Ramos (cell line): ENCODE results near the gene PKDREJ.
"Not testable (repeated sequence)": the region's sequence is repeated elsewhere in the genome, so short reads cannot be mapped to it uniquely, and the experiment has no call there.

Source experiments
- in situ Hi-C: fragments of 300-500 bp; cut with MboI; formaldehyde crosslinking; loops from one replicate; pipeline ENCODE4 v1.14.3; 2022; ENCODE audit warnings: low sequenced_read_pairs; ENCODE audit not compliant: unreplicated experiment

Gene PKDREJ

DNA sequence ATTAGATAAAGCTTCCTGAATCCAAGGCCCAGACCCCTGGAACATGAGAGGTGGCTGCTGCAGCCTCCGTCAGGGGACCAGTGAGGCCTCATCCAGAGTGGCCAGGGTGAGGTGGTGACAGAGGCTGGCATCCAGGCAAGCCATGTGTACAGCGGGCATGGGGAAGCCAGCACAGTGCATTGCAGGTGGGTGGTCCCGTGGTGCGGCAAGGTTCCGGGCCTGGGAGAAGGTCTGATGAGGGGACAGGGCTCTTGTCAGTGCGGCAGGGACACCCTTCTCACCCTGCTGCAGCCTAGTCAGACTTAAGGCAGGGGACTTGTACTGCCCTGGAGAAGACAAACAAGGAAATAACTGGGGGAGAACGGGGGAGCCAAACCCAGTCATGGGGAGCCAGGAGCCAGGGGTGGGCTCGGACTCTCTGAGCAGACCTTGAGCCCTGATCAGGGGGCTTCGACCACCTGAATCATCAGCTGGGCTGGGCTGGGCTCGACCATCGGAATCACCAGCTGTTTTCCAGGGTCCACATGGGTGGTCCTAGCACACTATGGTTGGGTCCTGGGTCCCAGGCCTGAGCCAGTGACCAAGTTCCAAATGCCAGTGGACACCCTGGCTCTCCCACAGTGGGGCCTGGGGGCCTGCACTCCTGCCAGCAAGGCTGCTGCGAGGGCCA, 9.8 kb upstream of the PKDREJ start:
- in situ Hi-C loops: no loop called here

DNA sequence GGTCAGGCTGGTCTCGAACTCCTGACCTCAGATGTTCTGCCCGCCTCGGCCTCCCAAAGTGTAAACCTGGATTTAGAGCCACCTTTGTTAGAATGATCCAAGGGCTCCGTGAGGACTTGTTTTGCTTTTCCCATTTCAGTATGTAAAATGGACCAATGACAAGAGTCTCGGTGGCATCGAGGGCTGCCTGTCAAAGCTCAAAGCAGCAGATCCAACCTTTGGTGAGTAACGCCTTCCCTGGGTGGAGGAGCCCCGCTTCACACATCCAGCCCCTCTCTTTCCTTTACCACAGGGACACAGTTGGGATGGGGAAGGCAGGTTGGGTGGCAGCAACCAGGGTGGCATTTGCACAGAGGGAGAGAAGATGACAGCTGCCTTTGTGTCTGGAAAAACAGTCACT, 9.1 kb upstream of the PKDREJ start:
- in situ Hi-C loops: no loop called here

DNA sequence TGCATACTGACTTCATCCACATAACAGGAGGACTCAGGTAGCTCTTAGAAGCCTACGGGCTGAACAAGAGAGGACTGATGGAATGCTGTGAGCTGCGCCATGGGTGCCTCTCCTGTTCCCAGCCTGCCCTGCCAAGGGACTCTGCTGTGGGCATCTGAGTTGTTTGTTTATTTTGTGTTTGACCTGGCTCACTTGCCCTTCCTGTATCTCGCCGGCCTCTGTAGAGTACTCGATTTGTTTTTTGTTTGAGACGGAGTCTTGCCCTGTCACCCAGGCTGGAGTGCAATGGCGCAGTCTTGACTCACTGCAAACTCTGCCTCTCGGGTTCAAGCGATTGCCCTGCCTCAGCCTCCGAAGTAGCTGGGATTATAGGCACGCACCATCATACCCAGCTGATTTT, 6.4 kb upstream of the PKDREJ start:
- in situ Hi-C loops: no loop called here

DNA sequence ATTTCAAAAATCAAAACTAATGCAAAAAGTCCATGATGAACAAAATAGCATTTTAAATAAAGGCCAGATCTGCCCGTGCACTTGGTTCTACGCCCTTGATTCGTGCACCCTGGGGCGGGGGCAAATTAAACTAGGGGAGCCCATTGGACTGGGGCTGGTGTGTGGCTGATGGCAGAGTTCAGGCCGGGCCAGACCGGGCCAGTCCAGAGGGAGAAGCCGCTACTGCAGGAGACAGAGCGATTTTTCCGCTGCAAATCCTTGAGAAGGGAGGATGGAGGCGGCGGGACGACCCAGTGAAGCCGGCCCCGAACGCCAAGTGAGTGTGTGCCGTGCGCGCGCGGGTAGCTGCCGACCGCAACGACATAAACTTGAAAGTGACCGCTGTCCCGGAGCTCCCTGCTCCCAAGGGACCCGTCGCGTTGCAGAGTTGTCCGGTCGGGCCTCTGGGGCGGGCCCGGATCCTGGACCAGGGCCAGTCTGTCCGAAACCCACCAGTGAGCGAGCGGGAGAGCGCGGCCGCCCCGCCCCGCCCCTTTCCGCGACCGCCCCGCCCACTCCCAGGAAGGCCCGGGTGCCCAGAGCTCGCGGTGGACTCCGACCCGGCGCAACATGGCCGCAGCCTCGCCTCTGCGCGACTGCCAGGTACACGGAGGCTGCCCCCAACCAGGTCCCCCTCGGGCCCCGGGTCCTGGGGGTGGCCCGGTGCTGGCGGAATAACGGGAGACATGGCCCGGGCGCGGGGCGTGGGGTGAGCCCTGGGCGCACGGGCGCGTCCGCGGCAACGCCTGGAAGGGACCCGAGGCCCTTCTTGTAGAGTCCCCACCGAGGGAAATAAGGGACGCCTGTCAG, 4.5 kb upstream of the PKDREJ start, which contains the start of gene TTC38:
TTC38 (plus strand) TSS at position 578 of the 849 bp plus-strand sequence; CDS start at position 610, 32 bp downstream.
- in situ Hi-C loops: no loop called here

DNA sequence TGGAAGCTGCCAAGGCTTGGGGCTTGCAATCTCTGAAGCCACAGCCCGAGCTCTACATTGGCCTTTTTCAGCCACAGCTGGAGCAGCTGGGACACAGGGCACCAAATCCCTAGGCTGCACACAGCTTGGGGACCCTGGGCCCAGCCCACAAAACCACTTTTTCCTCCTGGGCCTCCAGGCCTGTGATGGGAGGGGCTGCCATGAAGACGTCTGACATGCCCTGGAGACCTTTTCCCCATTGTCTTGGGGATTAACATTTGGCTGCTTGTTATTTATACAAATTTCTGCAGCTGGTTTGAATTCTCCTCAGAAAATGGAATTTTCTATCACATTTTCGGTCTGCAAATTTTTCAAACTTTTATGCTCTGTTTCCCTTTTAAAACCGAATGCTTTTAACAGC, 2.5 kb upstream of the PKDREJ start:
- in situ Hi-C loops: not testable (repeated sequence)

DNA sequence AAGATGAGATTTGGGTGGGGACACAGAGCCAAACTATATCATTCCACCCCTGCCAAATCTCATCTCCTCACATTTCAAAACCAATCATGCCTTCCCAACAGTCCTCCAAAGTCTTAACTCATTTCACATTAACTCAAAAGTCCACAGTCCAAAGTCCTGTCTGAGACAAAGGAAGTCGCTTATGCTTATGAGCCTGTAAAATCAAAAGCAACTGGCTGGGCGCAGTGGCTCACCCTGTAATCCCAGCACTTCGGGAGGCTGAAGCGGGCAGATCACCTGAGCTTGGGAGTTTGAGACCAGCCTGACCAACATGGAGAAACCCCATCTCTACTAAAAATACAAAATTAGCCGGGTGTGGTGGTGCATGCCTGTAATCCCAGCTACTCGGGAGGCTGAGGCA, 1.4 kb upstream of the PKDREJ start:
- in situ Hi-C loops: not testable (repeated sequence)

DNA sequence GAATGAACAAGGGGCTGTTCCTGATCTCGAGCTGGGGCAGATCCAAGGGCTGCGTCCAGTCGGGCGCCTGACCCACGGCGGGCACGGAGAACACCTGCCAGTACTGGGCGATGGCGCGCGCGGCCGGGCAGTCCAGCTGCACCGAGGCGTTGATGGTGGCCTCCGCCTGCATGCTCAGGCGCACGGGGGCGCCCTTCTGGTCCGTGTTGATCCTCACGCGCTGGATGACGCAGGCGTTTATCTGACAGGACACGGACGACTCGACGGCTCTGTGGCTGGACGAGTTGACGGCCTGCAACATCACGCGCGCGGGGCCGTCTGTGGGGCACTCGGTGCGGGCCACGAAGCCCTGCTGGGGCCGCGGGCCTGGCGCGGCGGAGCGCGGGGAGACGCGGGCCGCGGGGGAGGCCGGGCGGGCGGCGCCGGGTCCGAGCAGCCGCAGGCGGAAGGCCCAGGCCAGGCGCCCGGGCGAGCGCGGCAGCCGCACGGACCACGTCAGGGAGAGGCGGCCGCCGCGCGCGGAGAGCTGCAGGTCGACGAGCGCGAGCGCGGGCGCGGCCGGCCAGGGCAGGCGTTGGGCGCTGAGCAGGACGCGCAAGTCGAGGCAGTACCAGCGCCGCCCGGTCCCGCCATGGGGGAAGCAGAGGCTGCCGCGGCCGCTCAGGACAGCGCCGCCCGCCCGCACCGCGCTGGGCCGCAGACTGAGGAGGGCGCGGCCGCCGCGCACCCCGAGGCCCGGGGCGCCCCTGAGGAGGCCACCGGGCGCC, 511 bp downstream of the PKDREJ start:
- in situ Hi-C loops: no loop called here

DNA sequence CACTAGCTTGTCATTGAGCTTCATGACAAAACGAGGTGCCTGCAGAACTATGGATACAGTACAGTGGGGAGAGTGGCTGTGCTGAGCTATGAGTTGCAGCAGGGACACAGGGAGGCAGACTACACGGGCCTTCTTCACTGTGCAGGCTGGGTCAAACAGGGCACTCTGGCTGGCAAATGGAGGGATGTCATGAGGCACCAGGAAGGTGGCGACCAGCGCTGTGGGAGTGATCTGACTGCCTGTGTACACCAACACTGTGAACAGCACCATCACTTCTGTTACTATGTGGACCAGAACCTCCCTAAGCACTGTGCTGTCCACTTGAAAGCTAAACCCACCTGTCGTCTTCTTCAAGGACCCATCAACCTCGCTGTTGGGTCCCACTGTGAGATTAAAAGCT, 3.1 kb downstream of the PKDREJ start:
- in situ Hi-C loops: no loop called here

DNA sequence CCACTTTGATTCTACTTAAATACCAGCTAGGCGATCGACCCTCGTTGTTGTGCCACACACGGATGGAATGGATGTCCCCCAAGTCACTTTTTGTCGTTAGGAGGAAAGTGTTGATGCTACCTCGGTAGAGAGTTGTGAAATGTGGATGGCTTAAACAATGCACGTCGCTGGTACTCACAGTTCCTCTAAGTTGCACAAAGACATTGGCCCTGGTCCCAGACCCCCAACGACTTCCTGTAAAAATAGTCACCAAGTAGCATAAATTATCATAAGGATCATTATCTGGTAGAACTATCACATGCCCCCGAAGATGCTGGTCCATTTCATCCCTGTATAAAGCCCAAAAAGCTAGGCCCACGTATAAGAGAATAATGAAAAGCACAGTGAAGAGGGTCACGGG, 3.8 kb downstream of the PKDREJ start:
- in situ Hi-C loops: no loop called here

DNA sequence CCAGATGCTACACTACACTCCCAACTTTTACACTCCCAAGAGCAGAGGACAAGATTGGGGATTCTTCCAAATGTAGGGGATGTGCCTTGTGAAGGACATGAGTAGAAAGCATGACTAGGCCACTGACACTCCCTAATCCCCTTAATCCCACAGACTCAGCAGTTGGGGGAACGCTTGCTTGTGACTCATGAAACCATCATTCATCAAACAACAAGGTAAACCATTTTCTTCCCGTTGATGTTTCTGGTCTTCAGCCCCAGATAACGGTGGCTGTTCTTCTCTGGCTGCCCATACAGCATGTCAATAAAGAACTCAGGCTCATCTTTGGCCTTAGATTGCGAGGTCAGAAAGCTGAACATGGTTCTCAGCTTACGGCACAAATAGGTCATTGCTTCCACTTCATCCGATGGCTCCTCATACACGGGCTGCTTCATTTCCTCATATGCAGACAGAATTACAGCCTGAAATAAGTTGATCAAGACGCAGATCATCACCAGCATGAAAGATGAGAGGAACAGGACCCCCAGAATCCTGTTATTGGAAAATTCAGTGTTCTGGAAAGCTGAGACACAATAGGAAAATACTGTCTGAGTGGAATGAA, 6.7 kb downstream of the PKDREJ start:
- in situ Hi-C loops: no loop called here

DNA sequence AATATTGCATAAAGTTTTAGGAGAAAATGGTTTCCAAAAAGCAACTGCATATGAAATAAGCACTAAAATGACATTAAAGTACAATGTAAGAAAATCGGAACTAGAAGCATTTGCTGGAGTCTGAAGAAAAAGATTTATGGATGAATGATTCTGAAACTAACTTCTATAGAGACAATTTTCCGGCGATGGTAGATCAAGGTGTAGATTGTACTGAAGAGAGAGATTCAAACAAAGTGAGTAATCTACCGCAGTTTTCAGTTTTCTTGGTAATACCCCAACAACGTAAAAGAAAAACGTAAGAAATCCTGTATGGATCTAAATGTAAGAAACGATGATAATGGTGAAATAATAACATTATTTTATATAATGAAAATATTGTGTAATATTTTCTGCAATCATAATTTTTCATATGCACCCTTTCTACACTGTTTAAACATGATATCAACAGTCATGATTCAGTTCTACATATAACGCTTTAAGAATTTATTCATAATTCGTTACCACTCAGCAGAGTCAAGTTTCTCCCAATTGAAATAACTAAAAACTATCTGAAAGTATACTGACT, 11.2 kb downstream of the PKDREJ start:
- in situ Hi-C loops: no loop called here

DNA sequence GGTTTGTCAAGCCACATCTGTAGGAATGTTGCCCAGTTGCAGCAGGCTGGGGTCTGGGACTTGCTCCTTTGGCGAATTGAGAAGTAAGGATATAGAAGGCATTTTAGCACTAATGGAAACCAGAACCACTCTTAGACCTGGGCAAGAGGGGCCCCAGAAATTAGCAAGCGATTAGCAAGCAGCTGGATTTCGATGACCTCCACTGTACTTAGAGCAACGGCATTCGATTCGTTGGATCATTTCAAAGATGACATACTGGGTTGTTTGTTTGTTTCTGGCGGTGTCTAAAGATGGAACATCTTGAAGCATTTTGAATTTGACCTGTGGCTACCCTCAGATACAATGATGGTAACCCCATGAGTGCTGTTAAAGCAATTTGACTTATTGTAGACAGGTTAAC, 11.9 kb downstream of the PKDREJ start:
- in situ Hi-C loops: no loop called here

DNA sequence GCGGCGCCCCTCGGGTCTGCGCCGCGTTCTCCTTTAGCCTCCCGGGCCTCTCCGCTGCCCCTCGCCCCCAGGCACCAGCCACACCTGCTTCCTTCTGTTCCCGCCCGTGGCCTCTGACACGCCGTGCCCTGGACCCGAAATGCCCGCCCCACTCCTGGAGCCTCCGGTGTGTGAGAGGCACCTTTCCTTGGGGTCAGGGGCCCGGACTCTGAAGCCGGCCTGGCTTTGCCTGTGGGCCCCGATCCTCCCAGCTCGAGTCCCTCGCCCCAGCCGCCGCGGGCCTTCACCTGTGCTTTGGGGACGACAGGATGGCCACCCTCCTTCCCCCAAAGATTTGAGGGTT, 12.4 kb downstream of the PKDREJ start:
- in situ Hi-C loops: no loop called here

DNA sequence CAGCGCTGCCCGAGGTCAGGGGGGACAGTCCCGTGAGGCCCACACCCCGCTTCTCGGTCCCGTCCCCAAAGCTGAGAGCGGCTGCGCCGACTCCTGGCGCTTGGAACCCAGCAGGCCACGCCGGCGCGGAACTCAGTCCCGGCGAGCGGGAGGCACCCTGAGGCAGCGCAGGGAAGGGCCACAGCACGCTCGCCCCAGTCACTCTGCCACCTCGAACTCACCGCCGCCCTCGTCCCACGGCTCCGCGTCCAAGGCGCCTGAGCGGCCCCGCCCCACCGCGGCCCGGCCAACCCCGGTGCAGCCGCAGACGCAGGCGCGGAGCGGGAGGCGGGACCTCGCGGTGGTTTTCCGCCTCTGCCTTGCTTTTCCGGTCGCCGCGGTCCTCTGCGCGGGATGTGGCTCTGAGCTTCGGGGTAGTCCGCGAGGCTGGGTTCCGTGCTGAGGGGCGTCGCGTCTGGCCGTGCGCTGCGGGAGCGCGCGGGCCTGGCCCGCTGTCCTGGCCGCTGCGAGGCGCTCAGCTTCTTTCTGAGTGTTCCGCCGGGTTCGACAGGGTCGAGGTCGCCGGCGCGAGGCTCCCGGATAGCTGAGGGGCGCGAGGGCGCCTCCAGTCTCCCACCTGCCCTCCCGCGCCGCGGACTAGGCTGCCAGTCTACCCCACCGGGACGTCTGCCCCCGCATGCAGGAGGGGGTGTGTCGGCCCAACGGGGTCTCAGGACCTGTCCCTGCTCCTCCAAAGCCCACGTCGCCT, 12.9 kb downstream of the PKDREJ start, which contains the start of gene CDPF1:
CDPF1 (minus strand) TSS at position 259 of the 748 bp plus-strand sequence. CDS start 2,009 bp downstream, outside the sequence.
- in situ Hi-C loops: no loop called here

DNA sequence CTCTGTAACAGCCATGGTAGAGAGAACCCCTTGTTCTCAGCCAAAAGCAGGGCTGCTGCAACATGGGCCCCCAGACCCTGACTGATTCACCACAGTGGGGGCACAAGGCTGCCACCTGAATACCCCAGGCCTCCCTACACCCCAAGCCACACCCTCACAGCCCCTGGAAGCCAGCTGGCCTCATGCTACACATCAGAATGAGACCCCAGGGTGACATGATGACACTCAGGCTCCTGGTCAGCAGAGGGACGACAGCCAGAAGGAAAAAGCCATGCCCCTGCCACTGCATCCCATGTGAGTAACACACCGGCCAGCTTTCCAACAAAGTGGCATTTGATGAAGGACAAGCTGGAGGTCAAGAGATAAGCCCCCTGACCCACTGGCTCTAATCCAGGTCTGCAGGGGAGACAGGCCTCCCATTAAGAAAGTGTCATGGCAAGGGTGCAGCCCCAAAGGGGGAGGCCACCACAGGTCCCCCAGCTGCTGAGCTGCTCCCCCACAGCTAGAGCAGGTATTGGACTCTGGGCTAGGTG, 15.6 kb downstream of the PKDREJ start:
- in situ Hi-C loops: no loop called here

DNA sequence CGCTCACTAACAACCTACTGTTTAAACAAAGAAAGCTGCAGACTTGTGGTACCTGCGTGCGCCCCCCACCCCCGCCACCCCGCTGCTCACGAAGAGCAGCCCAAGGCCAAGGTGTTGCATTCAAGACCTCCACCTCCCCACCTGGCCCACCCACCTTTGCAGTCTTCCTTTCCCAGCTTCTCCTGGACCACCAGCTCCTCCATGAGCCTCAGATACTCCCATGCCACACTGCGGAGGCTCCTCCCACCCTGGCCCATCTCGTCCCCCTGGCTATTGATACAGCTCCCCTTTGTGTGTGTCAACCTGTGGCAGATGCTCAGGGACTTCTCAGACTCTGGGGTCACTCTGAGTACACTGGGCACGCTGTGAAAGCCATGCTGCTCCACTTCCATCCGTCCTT, 17.0 kb downstream of the PKDREJ start:
- in situ Hi-C loops: no loop called here

DNA sequence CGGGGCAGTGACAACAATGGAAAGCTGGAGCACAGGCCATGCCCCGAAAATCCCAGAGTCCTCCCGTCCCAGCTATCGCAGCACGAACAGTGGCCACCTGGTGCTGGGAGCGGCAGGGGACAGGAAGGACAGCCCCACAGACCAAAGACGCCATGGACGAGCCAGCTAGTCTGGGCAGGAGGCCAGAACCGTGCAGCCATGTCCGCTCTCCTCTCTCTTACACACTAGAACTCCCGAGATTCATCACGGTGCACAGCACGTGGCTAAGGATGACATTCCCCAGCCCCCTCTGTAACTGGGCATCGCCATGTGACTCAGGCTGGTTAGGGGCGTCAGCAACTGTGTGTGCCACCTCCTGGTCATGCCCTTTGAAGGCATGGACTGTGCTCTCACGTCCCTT, 17.6 kb downstream of the PKDREJ start:
- in situ Hi-C loops: no loop called here

DNA sequence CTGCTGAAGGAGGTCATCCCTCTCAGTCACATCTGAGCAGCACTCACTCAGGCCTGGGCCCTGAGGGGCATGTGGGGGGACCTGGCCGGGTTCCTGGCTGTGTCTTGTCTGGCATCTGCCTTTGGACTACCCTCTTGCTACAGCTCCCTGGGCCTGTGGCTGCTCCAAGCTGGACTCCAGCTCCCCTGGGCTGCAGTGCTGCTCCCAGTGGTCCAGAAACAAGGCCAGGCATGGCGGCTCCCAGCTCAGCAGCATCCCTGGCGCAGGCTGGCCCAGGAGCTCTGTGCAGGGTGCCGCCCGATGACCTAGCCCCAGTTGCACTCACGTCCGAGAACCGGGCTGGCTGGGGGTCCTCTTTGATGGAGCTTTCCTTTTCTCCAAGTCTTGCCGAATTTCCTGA, 18.4 kb downstream of the PKDREJ start:
- in situ Hi-C loops: no loop called here

DNA sequence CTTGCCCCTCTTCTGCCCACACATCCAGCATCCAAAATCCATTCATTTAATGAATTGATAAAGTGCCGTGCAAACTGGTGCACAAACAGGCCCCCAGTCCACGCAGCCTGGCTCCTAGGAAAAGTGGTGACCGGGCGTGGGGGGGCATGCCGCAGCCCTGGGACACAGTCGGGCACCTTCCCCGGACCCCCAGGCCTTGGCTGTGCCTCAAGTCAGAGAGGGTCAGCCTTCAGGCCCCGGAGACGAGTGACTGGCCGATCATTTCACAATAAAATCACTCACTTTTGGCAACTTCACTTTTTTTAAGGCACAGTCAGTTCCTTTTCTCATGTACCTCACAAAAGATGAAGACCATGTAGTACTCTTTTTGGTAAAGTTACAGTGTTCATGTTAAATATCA, 21.1 kb downstream of the PKDREJ start:
- in situ Hi-C loops: no loop called here
